ENCODE measurements around the gene CACNA1H. TPM values are rescaled to one million over a fixed set of nuclear protein-coding genes. Genes with fewer than 3 reads are reported as not detected.
A peak's percentile ranks its signal among the peaks of the same experiment; 100 is the strongest.

CACNA1H gene
- total and polyA plus RNA-seq, 2 of the 4 experiments (the other 2 are of a cell fraction), result 1.6 to 5.8 TPM

GRCh38 chr16:1158456-1159324 lies 5.8 kb downstream of the CACNA1H start:
- Histone ChIP-seq H3K14ac (replicated peaks; ENCODE audit: low read depth, low read length) (no peak overlapping the region), H3K56ac (ENCODE audit: extremely low read depth, insufficient read depth, low read length) (no peak overlapping the region), H3K9me1 (ENCODE audit: insufficient read depth, low read length) (no peaks in the 10 kb centered on the region), H3K4me2 (ENCODE audit: low read depth, low read length) (no peak overlapping the region), H3K27ac (ENCODE audit: insufficient read depth, low read length) (no peak overlapping the region), H4K20me1 (ENCODE audit: insufficient read depth, low read length) (peaks cover 17% of the 10 kb centered on the region), H2BK120ac (ENCODE audit: low read depth, low read length) (no peak overlapping the region), H3K36me3 (ENCODE audit: control insufficient read depth, insufficient read depth, low read length) (no peaks in the 10 kb centered on the region), H3K9ac (ENCODE audit: low read depth, low read length) (no peak overlapping the region), H2AFZ (replicated peaks; ENCODE audit: low read length, poor library complexity) (peak overlapping the region; percentile 43), H3K23ac (ENCODE audit: low read depth, low read length) (no peak overlapping the region), H3K18ac (ENCODE audit: low read depth, low read length) (no peak overlapping the region), H4K91ac (ENCODE audit: insufficient read depth, low read depth, low read length) (no peak overlapping the region), H2BK20ac (ENCODE audit: low read depth, low read length) (no peak overlapping the region), H3K79me1 (ENCODE audit: low read depth in 1 of 2, low read length in 2 of 2) (no peaks in the 10 kb centered on the region), H2BK15ac (ENCODE audit: low read depth, low read length) (no peak overlapping the region), H3K27me3 (ENCODE audit: control insufficient read depth, insufficient read depth, low read length) (peaks cover 13% of the 10 kb centered on the region; the same call in 1 of the 2 replicates), H3K9me3 (ENCODE audit: control insufficient read depth, insufficient read depth, low read length) (no peaks in the 10 kb centered on the region), H3K4me3 (ENCODE audit: insufficient read depth, low read depth, low read length) (no peak overlapping the region), H4K5ac (ENCODE audit: low read depth, low read length) (no peak overlapping the region), H3K4me1 (ENCODE audit: control insufficient read depth, insufficient read depth, low read length) (peaks cover 20% of the 10 kb centered on the region; the same call in 1 of the 2 replicates), H2BK5ac (ENCODE audit: low read depth, low read length, poor library complexity, severe bottlenecking) (no peak overlapping the region), H2AK9ac (replicated peaks; ENCODE audit: low read depth, low read length, poor library complexity) (no peak overlapping the region), H2AK5ac (ENCODE audit: low read depth, low read length) (no peak overlapping the region), H3K4ac (ENCODE audit: low read depth, low read length) (no peak overlapping the region), H4K8ac (ENCODE audit: low read depth in 2 of 2, low read length in 2 of 2) (no peak overlapping the region)
- intact Hi-C loops (cut with micrococcal nuclease) (no loop called here), dilution Hi-C loops (cut with HindIII; ENCODE audit: low sequenced_read_pairs, unreplicated experiment) (no loop called here), in situ Hi-C loops (cut with MboI; ENCODE audit: low sequenced_read_pairs) (no loop called here)
- ATAC-seq (ENCODE audit: low read depth), result no peak
- TF ChIP-seq USF2 (IDR thresholded peaks at IDR 0.05; ENCODE audit: low read depth, low read length) (no peak), ELK1 (IDR thresholded peaks at IDR 0.05; ENCODE audit: borderline replicate concordance, low read depth, low read length) (no peak), RFX5 (IDR thresholded peaks at IDR 0.05; ENCODE audit: low read depth, low read length) (no peak), MXI1 (IDR thresholded peaks at IDR 0.05; ENCODE audit: borderline replicate concordance, low read depth, low read length) (no peak), MAZ (IDR thresholded peaks at IDR 0.05; ENCODE audit: borderline replicate concordance, low read depth, low read length) (no peak)
- 47% methylated on average over 25 of the region's 65 CpGs; no CpG with 5 or more reads in 1 of the 2 experiments for WGBS, 2 experiments (ENCODE audit: extremely low coverage in 2 of 2, insufficient read length in 1 of 2)
- peak; percentile 47 for DNase-seq
- ChIA-PET CTCF (no interaction called here), POLR2A (ENCODE audit: unreplicated experiment) (no interaction called here)
- BruUV-seq (replicated peaks), result no TSS peak
